Mucosa of gallbladder (tissue), 1 donor: ENCODE measurements around the gene SKIC8. TPM values are rescaled to one million over a fixed set of nuclear protein-coding genes. Genes with fewer than 3 reads are reported as not detected.
A peak's percentile ranks its signal among the peaks of the same experiment; 100 is the strongest.

ENCODE experiments used
- DNase-seq: peaks from one replicate; pipeline ENCODE4 v3.0.0-alpha.2; 2020; ENCODE audit warnings: low spot score
- total RNA-seq: library from RNA; stranded (reverse); gene quantifications from one replicate; pipeline ENCODE4 v1.2.1, GENCODE V29; 2021
- donor health status: DM: no; HTN: no; CAD: no.

Gene SKIC8
- total RNA-seq, 1 donor from 2014 or later = 38.8 TPM

DNA sequence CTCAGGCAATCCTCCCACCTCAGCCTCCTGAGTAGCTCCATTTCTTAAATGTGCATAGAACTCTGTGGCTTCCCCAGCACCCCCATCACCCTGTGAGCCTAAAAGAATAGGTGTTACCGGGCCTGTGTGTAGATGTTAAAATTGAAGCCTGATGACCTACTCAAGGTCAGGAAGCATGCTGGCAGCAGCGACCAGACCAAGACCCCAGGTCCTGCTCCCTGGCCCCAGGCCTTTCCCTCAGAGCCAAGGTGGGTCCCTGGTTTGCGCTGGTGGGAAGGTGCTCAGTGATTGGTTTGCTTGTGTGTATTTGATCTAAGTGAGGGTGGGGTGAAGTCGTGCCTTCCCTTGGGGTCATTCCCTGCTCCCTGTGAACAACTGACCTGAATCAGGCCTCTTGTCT, 22.4 kb upstream of the SKIC8 start:
- no peak for DNase-seq

GRCh38 chr15:78321041-78321570, 21.7 kb upstream of the SKIC8 start:
- no peak for DNase-seq

- DNase-seq = no peak
Observed at GRCh38 chr15:78320183-78320582, 20.8 kb upstream of the SKIC8 start.

DNA sequence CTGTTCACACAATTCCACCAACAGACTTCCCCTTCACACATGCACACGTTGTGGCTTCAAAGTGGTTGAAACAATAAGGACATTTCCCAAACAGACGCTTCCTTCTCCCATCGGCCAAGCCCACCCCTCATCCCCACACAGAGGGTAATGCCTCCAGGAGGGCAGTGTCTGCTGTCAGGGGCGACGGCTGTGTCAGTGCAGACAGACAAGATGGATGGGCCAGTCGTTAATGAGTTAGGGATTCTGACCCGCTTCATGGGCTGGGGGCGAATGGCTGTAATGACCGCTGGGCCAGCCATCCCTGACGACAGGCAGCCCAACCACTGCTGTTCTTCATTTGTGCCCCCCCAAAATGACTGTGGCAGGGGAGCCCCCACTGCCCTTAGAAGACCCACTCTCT, 20.2 kb upstream of the SKIC8 start:
- no peak for DNase-seq

GRCh38 chr15:78317145-78317836, 17.9 kb upstream of the SKIC8 start:
- peak; percentile 18 for DNase-seq

GRCh38 chr15:78316283-78317083, 17.1 kb upstream of the SKIC8 start:
- DNase-seq = peak; percentile 33

DNA sequence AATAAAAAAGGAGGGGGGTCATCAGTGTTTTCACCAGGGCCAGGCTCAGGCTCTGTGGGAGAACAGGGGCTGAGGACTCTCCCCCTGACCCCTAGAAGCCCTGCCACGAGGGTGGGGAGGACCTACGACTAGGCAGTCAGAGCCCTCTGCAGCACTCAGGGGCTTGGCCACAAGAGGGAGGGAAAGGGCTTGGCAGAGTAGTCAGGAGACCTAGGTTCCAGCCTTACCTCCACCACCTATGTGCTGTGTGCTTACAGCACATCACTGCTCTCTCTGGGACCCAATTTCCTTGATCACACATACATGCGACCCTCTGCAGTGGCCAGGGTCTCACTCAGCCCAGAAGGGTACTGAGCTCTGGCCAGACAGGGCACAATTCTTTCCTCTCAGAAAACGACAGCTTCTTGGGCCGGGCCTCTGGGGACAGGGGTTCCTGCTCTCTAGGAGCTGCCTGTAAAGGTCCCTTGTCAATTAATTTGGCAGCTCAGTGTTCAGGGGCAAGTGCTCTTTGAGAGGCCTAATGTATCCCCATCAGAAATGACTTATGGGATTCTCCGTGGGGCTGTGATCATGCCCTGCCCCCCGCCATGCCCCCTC, 16.4 kb upstream of the SKIC8 start:
- no peak for DNase-seq

GRCh38 chr15:78314181-78314581, 14.8 kb upstream of the SKIC8 start:
- no peak for DNase-seq

GRCh38 chr15:78313383-78313782, 14.0 kb upstream of the SKIC8 start:
- DNase-seq = no peak

DNA sequence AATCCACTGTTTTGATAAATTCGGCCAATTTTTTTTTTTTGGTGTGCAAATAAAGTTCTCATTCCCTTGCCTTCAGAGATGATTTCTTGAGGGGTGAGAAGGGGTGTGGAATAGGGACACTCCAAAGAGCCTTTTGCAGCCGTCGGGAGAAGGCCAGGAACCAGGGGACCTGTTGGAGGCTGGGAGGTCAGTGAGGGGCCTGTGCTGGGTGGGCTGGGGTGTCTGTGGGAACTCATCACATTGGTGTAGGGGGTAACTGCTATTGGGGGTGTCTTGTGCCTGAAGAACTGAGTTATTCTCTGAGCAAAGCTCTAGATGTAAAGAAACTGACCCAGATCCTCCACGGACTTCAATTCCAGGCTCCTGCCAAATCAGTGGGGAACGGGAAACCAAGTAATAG, 13.5 kb upstream of the SKIC8 start:
- no peak for DNase-seq

- no peak for DNase-seq
Observed at GRCh38 chr15:78312536-78312935, 13.1 kb upstream of the SKIC8 start.

GRCh38 chr15:78311292-78311691, 11.9 kb upstream of the SKIC8 start:
- no peak for DNase-seq

DNA sequence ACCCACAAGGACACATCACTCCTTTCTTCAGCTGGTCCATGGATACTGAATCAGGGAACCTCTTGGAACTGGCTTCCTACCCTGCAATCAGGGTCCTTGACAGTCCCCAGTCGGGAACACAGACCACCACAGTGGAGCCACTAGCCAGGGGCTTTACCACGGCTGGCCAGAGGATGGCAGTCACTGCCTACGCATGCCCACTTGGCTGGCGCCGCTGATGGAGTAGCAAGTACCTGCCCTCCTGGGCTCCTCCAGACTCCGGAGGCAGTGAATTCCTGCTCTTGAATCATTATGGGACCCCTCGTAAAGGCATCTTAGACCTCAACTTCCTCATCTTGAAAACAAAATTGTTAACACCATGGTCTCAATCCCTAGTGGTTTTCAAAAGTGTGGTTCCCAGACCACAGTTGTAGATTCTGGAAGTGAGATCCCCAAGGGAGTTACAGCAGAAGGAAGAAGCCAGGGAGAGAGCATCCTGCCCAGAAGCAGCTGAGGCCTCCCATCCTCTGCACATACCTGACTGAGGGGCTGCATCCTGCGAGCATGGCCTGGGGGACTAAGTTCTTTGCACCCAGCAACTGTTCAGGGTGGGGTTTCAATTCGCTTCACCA, 9.1 kb upstream of the SKIC8 start:
- peak; percentile 56 for DNase-seq

DNA sequence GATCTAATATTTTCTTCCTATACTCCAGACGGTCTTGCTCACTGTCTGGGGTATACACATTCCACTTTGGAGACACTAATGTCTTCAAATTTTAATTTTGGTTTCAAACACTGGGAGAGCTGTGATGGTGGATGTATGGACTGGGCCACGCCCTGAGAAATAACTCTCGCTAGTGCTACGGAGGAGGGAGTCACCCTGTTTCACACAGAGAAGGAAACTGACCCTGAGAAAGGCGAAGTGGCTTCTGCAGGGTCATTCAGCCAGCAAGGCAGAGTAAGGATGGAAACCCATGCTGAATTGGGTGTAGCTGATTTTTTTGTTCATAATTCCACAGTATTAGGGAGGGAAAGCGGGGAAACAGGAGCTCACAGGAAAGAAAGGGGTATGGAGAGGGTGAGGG, 8.6 kb upstream of the SKIC8 start:
- DNase-seq = no peak

DNA sequence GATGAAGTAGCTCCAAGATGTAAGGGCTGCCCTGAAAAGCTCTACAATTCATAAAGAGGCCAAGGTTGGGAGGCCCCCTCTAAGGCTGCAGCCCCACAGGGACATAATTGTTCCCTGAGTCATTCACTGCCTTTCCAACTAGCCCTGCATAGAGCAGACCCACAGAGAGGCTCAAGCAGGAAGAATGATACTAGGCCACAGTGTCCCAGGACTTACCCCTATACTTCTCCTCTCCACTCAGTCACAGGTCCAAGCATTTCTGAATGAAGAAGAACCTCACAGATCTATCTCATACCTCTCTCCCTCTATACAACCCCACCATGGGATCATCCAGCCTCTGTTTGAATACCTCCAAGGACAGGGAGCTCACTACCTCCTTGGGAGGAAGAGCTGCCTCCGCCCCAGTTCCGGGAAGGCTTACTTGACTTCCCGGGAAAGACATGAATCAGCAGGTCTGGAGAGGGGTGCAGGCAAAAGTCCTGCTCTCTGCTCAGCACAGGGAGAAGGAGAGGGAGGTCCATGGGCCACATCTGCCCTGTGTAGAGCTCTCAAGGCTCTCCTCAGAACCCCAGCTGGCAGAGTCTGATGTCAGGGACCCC, 6.9 kb upstream of the SKIC8 start:
- DNase-seq = no peak

GRCh38 chr15:78304216-78305066, 5.0 kb upstream of the SKIC8 start:
- no peak for DNase-seq

- no peak for DNase-seq
Observed at GRCh38 chr15:78302579-78303312, 3.3 kb upstream of the SKIC8 start.

DNA sequence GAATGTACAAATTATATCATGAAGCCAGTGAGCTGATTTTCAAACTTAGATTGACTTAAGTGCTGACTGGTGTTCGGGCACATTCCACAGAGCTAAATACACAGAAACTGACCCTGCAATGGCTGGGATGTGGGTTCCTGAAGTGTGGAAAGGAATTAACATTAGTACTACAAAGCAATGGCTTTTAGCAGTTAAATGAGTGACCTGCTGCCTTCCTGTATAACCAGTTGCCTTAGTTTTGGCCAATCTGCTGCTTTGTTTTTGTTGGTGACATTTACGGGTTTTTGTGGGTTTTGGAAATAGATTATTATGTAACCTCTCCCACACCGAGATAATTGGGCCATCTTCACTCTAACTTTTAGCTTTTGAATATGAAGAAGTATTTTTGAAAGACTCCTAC, 2.4 kb upstream of the SKIC8 start:
- DNase-seq = no peak

DNA sequence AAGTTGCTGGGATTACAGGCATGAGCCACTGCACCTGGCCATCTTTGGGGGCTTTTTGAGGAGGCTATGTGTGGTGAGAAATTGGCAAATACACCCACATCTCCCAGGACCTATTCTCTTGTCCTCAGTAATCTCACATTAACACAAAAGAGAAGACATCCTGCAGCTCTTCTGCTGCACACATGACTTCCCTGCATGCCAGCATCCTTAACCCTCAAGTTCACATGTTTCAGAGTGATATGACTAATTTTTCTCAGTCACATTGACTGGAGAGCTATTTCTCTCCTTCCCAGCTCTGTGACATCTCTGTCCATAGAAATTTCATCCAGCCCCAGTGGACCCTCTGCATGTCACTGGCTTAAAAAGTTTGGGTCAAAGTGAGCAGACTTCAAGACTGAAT, 1.9 kb upstream of the SKIC8 start:
- DNase-seq = no peak

- DNase-seq = no peak
Observed at GRCh38 chr15:78292219-78292618, 7.2 kb downstream of the SKIC8 start.
